ENCODE data around the gene CPED1. TPM values are rescaled to one million over a fixed set of nuclear protein-coding genes. Genes with fewer than 3 reads are reported as not detected.

CPED1 gene
- total RNA-seq, 1 donor from 2014 or later, result 2.1 TPM

DNA sequence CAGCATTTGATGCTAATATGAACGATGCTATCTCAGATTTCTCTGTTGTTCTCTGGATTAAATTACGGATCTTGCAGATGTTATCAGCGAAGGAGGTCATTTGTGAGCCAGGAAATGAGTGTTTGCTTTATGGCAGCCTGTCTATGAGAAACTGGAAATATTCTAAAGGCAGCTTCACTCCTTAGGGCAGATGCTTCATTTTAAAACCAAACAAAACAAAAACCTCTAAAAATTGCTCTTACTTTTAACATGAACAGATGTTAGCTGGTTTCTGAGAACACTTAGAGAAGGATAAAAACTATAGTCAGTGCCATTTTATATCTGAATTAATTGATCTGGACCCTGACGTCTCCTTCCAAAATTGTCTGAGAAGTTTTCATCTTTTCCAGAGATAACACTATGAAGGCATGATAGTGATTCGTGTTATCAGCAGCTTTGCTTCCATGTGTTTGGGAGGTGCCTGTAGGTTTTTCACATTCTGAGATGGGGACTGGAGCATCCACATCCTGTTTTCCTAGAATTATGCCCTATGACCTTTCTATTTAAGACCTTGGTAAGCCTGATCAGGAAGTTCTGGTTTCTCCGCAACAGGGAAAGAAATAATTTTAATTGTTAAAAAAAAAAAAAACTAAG lies 53.1 kb downstream of the CPED1 start:
- H3K4me3 ChIP-seq (ENCODE audit: low read depth, low read length), result no peak overlapping the region
- DNase-seq (ENCODE audit: low read depth), result no peak
- TF ChIP-seq, protein P1, sequence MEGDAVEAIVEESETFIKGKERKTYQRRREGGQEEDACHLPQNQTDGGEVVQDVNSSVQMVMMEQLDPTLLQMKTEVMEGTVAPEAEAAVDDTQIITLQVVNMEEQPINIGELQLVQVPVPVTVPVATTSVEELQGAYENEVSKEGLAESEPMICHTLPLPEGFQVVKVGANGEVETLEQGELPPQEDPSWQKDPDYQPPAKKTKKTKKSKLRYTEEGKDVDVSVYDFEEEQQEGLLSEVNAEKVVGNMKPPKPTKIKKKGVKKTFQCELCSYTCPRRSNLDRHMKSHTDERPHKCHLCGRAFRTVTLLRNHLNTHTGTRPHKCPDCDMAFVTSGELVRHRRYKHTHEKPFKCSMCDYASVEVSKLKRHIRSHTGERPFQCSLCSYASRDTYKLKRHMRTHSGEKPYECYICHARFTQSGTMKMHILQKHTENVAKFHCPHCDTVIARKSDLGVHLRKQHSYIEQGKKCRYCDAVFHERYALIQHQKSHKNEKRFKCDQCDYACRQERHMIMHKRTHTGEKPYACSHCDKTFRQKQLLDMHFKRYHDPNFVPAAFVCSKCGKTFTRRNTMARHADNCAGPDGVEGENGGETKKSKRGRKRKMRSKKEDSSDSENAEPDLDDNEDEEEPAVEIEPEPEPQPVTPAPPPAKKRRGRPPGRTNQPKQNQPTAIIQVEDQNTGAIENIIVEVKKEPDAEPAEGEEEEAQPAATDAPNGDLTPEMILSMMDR (conservative IDR thresholded peaks at IDR 0.05; ENCODE audit: low read depth, low read length), result no peak

DNA sequence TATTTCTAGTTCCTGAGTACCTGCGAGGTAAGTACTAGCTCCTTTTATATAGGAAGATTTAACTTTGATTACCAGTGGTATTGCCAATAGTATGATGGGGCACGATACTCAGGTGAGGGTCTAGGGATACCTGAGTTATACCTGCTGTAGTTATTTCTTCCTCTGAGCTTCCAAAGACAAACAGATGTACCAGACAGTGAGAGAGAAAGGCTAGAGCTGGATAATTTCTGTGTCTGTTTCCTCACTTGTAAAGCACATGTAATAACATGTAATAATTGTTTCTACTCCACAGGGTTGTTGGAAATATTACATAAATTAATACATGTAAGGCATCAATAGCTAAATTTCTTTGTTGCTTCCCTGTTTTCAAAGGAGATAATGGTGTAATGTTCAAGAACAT lies 53.7 kb downstream of the CPED1 start:
- no peak overlapping the region for H3K4me3 ChIP-seq (ENCODE audit: low read depth, low read length)
- no peak for DNase-seq (ENCODE audit: low read depth)
- TF ChIP-seq, protein P1 (conservative IDR thresholded peaks at IDR 0.05; ENCODE audit: low read depth, low read length), result no peak

DNA sequence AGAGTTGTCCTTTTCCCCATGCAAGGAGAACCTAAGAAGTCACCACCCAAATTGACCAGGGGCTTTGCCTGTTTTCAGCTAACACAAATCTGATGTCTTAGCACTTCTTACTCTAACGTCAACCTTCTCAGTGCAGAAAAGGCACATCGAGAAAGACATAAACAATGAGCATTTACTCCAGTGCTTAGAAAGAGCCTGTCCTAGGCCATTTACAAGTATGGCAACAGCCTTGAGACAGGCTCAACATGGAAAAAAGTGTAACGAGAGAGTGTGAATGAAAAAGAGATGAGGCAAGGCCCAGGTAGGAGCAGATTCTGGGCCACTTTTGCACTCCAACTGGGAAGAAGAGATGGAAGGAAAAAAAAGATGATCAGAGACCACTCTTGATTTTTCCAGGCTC lies 54.4 kb downstream of the CPED1 start:
- TF ChIP-seq, protein P1 (conservative IDR thresholded peaks at IDR 0.05; ENCODE audit: low read depth, low read length), result no peak
- H3K4me3 ChIP-seq (ENCODE audit: low read depth, low read length), result no peak overlapping the region
- DNase-seq (ENCODE audit: low read depth), result no peak

DNA sequence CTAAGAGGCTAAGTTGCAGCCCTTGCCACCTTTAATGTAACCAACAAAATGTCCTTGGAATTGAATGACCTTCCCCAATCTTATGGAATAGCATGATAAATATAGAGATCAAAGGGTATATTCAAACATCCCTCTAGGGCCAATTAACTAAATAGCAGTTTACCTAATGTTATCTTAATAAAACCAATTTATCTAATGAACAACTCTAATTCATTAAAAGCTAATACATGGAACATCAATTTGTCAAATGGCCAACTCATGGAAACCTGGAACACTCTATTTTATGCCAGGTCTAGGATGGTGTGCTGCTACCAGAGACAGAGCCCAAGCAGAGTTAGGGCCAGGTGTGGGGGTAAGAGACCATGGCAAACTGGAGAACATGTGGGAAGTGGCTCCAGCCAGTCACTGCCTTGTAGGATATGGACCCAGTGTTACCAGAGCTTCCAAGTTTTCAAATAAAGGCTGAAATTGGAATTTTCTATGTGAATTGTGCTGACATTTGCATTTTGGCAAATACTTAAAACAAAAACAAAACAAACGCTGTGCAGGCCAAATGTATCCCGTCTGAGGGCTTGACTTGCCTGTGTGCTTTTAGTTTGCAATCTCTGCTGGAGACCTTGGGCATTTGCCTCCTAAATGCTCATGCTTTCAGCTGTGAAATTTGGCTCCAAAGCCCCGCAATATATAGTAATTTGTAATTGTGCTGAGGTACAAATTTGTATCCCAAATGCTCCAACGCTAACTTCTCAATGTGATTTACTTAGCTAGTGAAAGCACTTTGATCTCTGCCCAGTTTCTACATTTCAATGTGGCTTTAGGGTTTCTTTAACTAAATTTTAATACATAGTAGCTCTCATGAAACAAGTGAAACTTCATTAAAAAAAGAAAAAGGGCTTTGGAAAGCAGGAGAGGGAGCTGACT lies 55.1 kb downstream of the CPED1 start:
- TF ChIP-seq, protein P1 (conservative IDR thresholded peaks at IDR 0.05; ENCODE audit: low read depth, low read length), result no peak
- DNase-seq (ENCODE audit: low read depth), result no peak
- H3K4me3 ChIP-seq (ENCODE audit: low read depth, low read length), result no peak overlapping the region

DNA sequence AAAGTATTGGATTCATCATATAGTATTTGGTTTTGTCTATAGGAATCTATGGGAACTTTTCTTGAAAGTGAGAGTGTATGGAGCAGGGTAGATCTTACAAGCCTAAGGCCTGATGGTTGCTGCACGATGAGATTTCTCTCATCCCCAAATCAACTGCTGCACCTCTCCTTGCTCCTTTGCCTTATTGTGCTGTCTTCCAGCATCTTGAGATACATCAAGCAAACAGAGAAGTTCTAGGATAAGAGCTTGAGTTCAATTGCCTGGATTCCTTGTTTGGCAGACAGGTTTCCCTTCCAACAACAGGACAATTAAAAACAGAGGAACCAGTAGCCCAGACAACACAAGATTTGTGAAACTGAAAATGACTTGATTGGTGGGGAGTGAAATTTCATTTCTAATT lies 56.6 kb downstream of the CPED1 start:
- DNase-seq (ENCODE audit: low read depth), result no peak
- H3K4me3 ChIP-seq (ENCODE audit: low read depth, low read length), result no peak overlapping the region
- TF ChIP-seq, protein P1 (conservative IDR thresholded peaks at IDR 0.05; ENCODE audit: low read depth, low read length), result no peak

DNA sequence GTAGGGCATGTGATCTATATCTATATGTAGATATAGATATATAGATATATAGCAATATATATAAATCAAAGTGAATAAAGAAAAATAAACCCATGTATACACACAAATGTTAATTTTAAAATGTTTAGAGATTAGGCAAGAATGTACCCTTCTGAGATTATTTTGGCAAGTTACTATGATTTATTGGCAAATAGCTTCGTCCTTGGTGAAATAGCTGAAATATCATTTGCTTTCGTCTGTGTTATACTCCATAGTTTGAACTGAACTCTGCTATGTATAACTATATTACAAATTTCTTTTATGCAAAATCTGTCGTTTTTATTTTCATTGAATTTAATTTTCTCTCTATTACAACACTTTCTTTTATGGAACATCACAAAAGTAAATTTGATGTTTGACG lies 57.5 kb downstream of the CPED1 start:
- no peak overlapping the region for H3K4me3 ChIP-seq (ENCODE audit: low read depth, low read length)
- TF ChIP-seq, protein P1 (conservative IDR thresholded peaks at IDR 0.05; ENCODE audit: low read depth, low read length), result no peak
- DNase-seq (ENCODE audit: low read depth), result no peak

Data from epithelial cell of proximal tubule (primary cell).